HL-60 (cell line): ENCODE results near the gene HEPN1.

Experiments
- DNase-seq, 2 experiments: peaks; one replicate each; pipeline ENCODE4 v3.0.0-alpha.2; 2010 to 2020; ENCODE audit warnings: low read depth in 1 of 2, low spot score in 1 of 2
- H3K27ac ChIP-seq: fragments of 250-450 bp; sonication (Bioruptor Pico); replicated peaks from 2 replicates; pipeline ENCODE4 v1.5.1; 2020; ENCODE audit warnings: mild to moderate bottlenecking, moderate library complexity
- H3K27me3 ChIP-seq: fragments of 250-450 bp; sonication (Bioruptor Pico); 2 replicates; pipeline ENCODE4 v1.5.1; 2021; ENCODE audit warnings: mild to moderate bottlenecking, moderate library complexity; ENCODE audit not compliant: insufficient read depth, poor library complexity, severe bottlenecking
- H3K4me3 ChIP-seq: replicated peaks from 2 replicates; pipeline ENCODE4 v1.5.1; 2011; ENCODE audit warnings: mild to moderate bottlenecking, control low read depth, low read length; ENCODE audit not compliant: insufficient read depth
- GABPA ChIP-seq: IDR thresholded peaks from 2 replicates; pipeline ENCODE4 v1.6.1; 2012; ENCODE audit warnings: low read depth
- POLR2AphosphoS5 ChIP-seq: IDR thresholded peaks from 2 replicates; pipeline ENCODE4 v1.6.1; 2012; ENCODE audit warnings: low read depth
- SPI1 ChIP-seq: IDR thresholded peaks from 2 replicates; pipeline ENCODE4 v1.6.1; 2012; ENCODE audit warnings: low read depth, mild to moderate bottlenecking, borderline replicate concordance
- TF ChIP-seq, protein P1 (sequence below): IDR thresholded peaks from 2 replicates; pipeline ENCODE4 v1.6.1; 2012; ENCODE audit warnings: low read depth; ENCODE audit not compliant: insufficient replicate concordance
- TF ChIP-seq, protein P2 (sequence below): IDR thresholded peaks from one replicate; pipeline ENCODE4 v1.5.1; 2011; ENCODE audit warnings: low read length, control low read depth, inconsistent platforms; ENCODE audit not compliant: insufficient read depth

HEPN1 gene

DNA sequence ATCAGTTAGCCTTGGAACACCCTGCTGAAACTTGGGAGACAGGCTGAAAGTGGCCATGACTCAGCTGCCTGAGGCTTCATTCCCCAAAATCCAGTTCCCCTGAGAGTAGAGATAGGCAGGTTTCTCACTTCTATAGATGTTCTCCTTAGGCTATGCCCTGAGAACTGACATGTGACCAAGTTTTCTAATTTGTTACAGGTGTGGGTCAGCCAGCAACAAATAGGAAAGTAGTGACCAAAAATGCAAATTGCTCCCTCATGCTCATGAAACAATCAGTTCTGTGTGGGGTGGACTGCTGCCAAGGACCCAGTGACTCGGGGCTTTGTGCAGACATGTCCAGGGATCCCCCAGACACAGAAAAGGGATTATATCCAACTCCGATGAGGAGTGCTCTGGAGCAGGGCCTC, 27.7 kb downstream of the HEPN1 start:
- H3K4me3 ChIP-seq, result no peak overlapping the region
- DNase-seq, result no peak
- TF ChIP-seq POLR2AphosphoS5 (no peak), GABPA (no peak), SPI1 (no peak)
- TF ChIP-seq, protein P1, sequence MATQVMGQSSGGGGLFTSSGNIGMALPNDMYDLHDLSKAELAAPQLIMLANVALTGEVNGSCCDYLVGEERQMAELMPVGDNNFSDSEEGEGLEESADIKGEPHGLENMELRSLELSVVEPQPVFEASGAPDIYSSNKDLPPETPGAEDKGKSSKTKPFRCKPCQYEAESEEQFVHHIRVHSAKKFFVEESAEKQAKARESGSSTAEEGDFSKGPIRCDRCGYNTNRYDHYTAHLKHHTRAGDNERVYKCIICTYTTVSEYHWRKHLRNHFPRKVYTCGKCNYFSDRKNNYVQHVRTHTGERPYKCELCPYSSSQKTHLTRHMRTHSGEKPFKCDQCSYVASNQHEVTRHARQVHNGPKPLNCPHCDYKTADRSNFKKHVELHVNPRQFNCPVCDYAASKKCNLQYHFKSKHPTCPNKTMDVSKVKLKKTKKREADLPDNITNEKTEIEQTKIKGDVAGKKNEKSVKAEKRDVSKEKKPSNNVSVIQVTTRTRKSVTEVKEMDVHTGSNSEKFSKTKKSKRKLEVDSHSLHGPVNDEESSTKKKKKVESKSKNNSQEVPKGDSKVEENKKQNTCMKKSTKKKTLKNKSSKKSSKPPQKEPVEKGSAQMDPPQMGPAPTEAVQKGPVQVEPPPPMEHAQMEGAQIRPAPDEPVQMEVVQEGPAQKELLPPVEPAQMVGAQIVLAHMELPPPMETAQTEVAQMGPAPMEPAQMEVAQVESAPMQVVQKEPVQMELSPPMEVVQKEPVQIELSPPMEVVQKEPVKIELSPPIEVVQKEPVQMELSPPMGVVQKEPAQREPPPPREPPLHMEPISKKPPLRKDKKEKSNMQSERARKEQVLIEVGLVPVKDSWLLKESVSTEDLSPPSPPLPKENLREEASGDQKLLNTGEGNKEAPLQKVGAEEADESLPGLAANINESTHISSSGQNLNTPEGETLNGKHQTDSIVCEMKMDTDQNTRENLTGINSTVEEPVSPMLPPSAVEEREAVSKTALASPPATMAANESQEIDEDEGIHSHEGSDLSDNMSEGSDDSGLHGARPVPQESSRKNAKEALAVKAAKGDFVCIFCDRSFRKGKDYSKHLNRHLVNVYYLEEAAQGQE, result no peak
- TF ChIP-seq, protein P2, sequence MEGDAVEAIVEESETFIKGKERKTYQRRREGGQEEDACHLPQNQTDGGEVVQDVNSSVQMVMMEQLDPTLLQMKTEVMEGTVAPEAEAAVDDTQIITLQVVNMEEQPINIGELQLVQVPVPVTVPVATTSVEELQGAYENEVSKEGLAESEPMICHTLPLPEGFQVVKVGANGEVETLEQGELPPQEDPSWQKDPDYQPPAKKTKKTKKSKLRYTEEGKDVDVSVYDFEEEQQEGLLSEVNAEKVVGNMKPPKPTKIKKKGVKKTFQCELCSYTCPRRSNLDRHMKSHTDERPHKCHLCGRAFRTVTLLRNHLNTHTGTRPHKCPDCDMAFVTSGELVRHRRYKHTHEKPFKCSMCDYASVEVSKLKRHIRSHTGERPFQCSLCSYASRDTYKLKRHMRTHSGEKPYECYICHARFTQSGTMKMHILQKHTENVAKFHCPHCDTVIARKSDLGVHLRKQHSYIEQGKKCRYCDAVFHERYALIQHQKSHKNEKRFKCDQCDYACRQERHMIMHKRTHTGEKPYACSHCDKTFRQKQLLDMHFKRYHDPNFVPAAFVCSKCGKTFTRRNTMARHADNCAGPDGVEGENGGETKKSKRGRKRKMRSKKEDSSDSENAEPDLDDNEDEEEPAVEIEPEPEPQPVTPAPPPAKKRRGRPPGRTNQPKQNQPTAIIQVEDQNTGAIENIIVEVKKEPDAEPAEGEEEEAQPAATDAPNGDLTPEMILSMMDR, result no peak
- H3K27me3 ChIP-seq, result no peaks in the 10 kb centered on the region
- H3K27ac ChIP-seq, result no peak overlapping the region

DNA sequence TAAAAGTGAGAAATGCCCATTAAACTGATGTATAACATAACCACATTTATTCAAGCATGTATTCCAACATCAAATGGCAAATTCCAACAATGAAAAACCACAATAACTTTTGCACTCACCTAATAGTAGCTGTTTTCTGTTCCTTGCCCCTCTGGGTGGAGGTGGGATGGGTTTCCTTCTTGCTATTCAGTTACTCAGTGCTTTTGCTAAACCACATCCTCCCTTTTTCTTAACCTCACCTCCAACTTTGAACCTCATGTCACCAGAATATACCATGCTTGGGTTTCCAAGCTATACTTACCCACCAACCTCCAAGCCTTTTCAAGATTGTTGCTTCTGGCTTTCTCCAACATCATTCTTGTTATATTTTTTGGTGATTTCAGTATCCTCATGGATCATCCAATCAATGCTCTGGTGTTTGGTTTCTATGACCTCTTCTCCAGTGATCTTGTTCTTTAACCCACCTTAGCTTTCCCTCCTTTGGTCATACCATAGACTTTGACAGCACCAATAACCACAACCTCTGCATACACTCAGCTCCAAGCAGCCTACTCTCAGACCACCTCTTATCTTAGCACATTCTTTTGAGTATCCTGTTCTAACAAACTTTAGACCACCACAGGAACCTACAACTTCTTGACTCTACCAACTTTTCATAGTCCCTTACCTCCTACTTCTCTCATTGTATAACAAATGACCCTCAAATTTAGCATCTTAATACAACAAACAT, 31.7 kb downstream of the HEPN1 start:
- no peak for TF ChIP-seq POLR2AphosphoS5
- no peak for TF ChIP-seq GABPA
- TF ChIP-seq SPI1, result no peak
- TF ChIP-seq, protein P2, result no peak
- TF ChIP-seq, protein P1, result no peak
- Histone ChIP-seq H3K27me3 (no peaks in the 10 kb centered on the region), H3K27ac (no peak overlapping the region), H3K4me3 (no peak overlapping the region)
- DNase-seq, result no peak

DNA sequence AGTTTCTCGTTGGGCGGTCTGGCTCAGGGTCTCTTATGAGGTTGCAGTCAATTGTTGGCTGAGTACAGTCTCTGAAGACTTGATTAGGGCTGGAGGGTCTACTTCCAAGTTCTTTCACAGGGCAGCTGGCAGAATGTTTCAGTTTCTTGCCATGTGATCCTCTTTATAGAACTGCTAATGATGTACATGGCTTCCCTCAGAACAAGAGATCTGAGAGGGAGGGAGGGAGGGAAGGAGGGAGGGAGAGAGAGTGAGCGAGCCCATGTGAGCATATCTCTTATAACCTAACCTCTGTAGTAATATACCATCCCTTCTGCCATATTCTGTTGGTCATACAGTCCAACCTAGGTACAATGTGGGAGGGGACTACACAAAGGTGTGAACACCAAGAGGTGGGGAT, 32.3 kb downstream of the HEPN1 start:
- no peak for DNase-seq
- no peak overlapping the region for H3K4me3 ChIP-seq
- TF ChIP-seq GABPA, result no peak
- no peak for TF ChIP-seq SPI1
- TF ChIP-seq, protein P2, result no peak
- TF ChIP-seq, protein P1, result no peak
- no peak for TF ChIP-seq POLR2AphosphoS5
- H3K27me3 ChIP-seq, result no peaks in the 10 kb centered on the region
- no peak overlapping the region for H3K27ac ChIP-seq
